ENCODE results near the gene RSU1. TPM values are rescaled to one million over a fixed set of nuclear protein-coding genes. Genes with fewer than 3 reads are reported as not detected.

The RSU1 gene
- total RNA-seq, 1 experiment from 2014 or later: 29.5 TPM

GRCh38 chr10:16770670-16771069, 46.6 kb downstream of the RSU1 start:
- intact Hi-C loops (cut with micrococcal nuclease): loop anchor here (10.0 kb wide), 1 partner anchor 456 kb away; no protein-coding TSS in a partner anchor
- BruUV-seq (replicated peaks): no TSS peak
- Histone ChIP-seq H3K27ac (ENCODE audit: low read depth, low read length) (no peak overlapping the region), H3K9me3 (ENCODE audit: control insufficient read depth in 1 of 2, insufficient read depth in 1 of 2, low read depth in 1 of 2, low read length in 2 of 2) (no peaks in the 10 kb centered on the region), H3K79me2 (ENCODE audit: insufficient read depth, low read length) (no peaks in the 10 kb centered on the region), H3K4me2 (ENCODE audit: low read length) (no peak overlapping the region), H3K4me1 (ENCODE audit: control insufficient read depth in 1 of 2, insufficient read depth in 2 of 2, low read length in 2 of 2) (no peaks in the 10 kb centered on the region), H2AFZ (ENCODE audit: low read depth, low read length, poor library complexity, severe bottlenecking) (no peak overlapping the region), H3K27me3 (ENCODE audit: insufficient read depth, low read length) (no peaks in the 10 kb centered on the region), H3K36me3 (ENCODE audit: control insufficient read depth in 1 of 2, insufficient read depth in 2 of 2, low read length in 2 of 2) (no peaks in the 10 kb centered on the region), H3K9ac (ENCODE audit: low read length) (no peak overlapping the region), H3K9me2 (ENCODE audit: insufficient read depth) (no peaks in the 10 kb centered on the region), H3K4me3 (replicated peaks in 1 of 2; ENCODE audit: low read depth in 1 of 2, low read length in 2 of 2) (no peak overlapping the region), H4K20me1 (ENCODE audit: insufficient read depth) (no peaks in the 10 kb centered on the region)
- POLR2A ChIA-PET: no interaction called here
- RAD21 ChIA-PET (ENCODE audit: low non-redundant PET in 1 of 2, low total read pairs in 2 of 2, uncharacterized antibody in 2 of 2, unreplicated experiment in 2 of 2): no interaction called here
- TF ChIP-seq SRF (IDR thresholded peaks at IDR 0.05; ENCODE audit: low read depth): no peak
- DNase-seq (ENCODE audit: low read depth, low spot score) (no peak), ATAC-seq (no peak)
- CTCF ChIA-PET: no interaction called here

DNA sequence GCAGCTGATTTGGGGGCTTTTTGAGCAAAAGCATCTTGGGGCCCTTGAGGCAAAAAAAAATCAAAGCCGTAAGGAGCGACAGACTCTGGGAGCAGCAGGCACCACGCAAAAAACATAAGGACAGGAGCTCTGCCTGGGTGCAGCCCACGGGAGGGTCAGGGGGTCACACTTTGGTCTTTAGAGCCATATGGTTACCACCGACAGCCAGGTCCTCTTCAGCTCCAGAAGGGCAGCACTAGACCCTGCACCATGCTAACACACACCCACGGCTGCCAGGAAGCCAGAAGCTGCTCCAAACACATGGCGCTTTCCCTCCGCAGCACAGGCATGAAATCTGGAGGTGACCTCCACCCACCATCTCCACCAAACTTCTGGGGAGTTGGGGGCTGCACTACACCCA, 47.1 kb downstream of the RSU1 start:
- Histone ChIP-seq H3K9me2 (ENCODE audit: insufficient read depth) (no peaks in the 10 kb centered on the region), H3K36me3 (ENCODE audit: control insufficient read depth in 1 of 2, insufficient read depth in 2 of 2, low read length in 2 of 2) (no peaks in the 10 kb centered on the region), H4K20me1 (ENCODE audit: insufficient read depth) (no peaks in the 10 kb centered on the region), H3K27ac (ENCODE audit: low read depth, low read length) (no peak overlapping the region), H3K79me2 (ENCODE audit: insufficient read depth, low read length) (no peaks in the 10 kb centered on the region), H2AFZ (ENCODE audit: low read depth, low read length, poor library complexity, severe bottlenecking) (no peak overlapping the region), H3K27me3 (ENCODE audit: insufficient read depth, low read length) (no peaks in the 10 kb centered on the region), H3K4me2 (ENCODE audit: low read length) (no peak overlapping the region), H3K9ac (ENCODE audit: low read length) (no peak overlapping the region), H3K4me1 (ENCODE audit: control insufficient read depth in 1 of 2, insufficient read depth in 2 of 2, low read length in 2 of 2) (no peaks in the 10 kb centered on the region), H3K9me3 (ENCODE audit: control insufficient read depth in 1 of 2, insufficient read depth in 1 of 2, low read depth in 1 of 2, low read length in 2 of 2) (no peaks in the 10 kb centered on the region), H3K4me3 (replicated peaks in 1 of 2; ENCODE audit: low read depth in 1 of 2, low read length in 2 of 2) (no peak overlapping the region)
- no TSS peak for BruUV-seq (replicated peaks)
- ATAC-seq: no peak
- no peak for TF ChIP-seq EZH2phosphoT487 (IDR thresholded peaks at IDR 0.05; ENCODE audit: borderline replicate concordance)
- no peak for TF ChIP-seq ZBTB33 (IDR thresholded peaks at IDR 0.05; ENCODE audit: extremely low read depth, insufficient replicate concordance, low read length)
- TF ChIP-seq YY1 (IDR thresholded peaks at IDR 0.05; ENCODE audit: extremely low read depth, insufficient replicate concordance, low read depth, low read length): no peak
- RAD21 ChIA-PET (ENCODE audit: low non-redundant PET in 1 of 2, low total read pairs in 2 of 2, uncharacterized antibody in 2 of 2, unreplicated experiment in 2 of 2): no interaction called here
- DNase-seq (ENCODE audit: low read depth, low spot score): no peak
- CTCF ChIA-PET: no interaction called here
- intact Hi-C loops (cut with micrococcal nuclease): loop anchor here (10.0 kb wide), 1 partner anchor 455 kb away; no protein-coding TSS in a partner anchor
- POLR2A ChIA-PET: no interaction called here
